HG03139 (cell line): ENCODE data around the gene GIMAP2.
A peak's percentile ranks its signal among the peaks of the same experiment; 100 is the strongest.
"Not testable (repeated sequence)": the region's sequence is repeated elsewhere in the genome, so short reads cannot be mapped to it uniquely, and the experiment has no call there.

Source experiments
- ATAC-seq: cut with Tn5 transposase; IDR thresholded peaks from one replicate; pipeline ENCODE4 v1.9.1; 2021; ENCODE audit not compliant: unreplicated experiment

GIMAP2 gene

GRCh38 chr7:150685219-150686029 lies at the start of gene GIMAP2:
TSS of gene GIMAP2 (plus strand) at chr7:150685706. CDS start at chr7:150687060, 1,354 bp downstream.
- peak; percentile 83 for ATAC-seq

GRCh38 chr7:150641854-150642253 lies 43.7 kb upstream of the GIMAP2 start:
- no peak for ATAC-seq

- no peak for ATAC-seq
These were observed 42.6 kb upstream of the GIMAP2 start for GRCh38 chr7:150642926-150643325.

- no peak for ATAC-seq
These were observed 40.1 kb upstream of the GIMAP2 start for GRCh38 chr7:150645259-150646020.

- ATAC-seq, result no peak
These were observed 37.0 kb upstream of the GIMAP2 start for GRCh38 chr7:150648353-150649079.

GRCh38 chr7:150649080-150649385 lies 36.5 kb upstream of the GIMAP2 start:
- no peak for ATAC-seq

GRCh38 chr7:150654692-150655091 lies 30.8 kb upstream of the GIMAP2 start:
- no peak for ATAC-seq

GRCh38 chr7:150656047-150656446 lies 29.5 kb upstream of the GIMAP2 start:
- no peak for ATAC-seq

- ATAC-seq, result no peak
These were observed 28.0 kb upstream of the GIMAP2 start for GRCh38 chr7:150657526-150657925.

- ATAC-seq, result no peak
These were observed 24.4 kb upstream of the GIMAP2 start for GRCh38 chr7:150660939-150661613.

- ATAC-seq, result not testable (repeated sequence)
These were observed 22.7 kb upstream of the GIMAP2 start for GRCh38 chr7:150662821-150663220.

- ATAC-seq, result no peak
These were observed 21.6 kb upstream of the GIMAP2 start for GRCh38 chr7:150663802-150664494.

- ATAC-seq, result no peak
These were observed 20.3 kb upstream of the GIMAP2 start for GRCh38 chr7:150665089-150665748.

GRCh38 chr7:150665896-150666295 lies 19.6 kb upstream of the GIMAP2 start:
- ATAC-seq, result no peak

- ATAC-seq, result no peak
These were observed 19.1 kb upstream of the GIMAP2 start for GRCh38 chr7:150666412-150666811.

- peak; percentile 52 for ATAC-seq
These were observed 17.0 kb upstream of the GIMAP2 start for GRCh38 chr7:150668472-150668911.

GRCh38 chr7:150668977-150669376 lies 16.5 kb upstream of the GIMAP2 start:
- no peak for ATAC-seq

GRCh38 chr7:150671798-150672585 lies 13.5 kb upstream of the GIMAP2 start:
- ATAC-seq, result not testable (repeated sequence)

- ATAC-seq, result no peak
These were observed 9.8 kb upstream of the GIMAP2 start for GRCh38 chr7:150675714-150676113.
